GM12864 (cell line): Measurements from ENCODE around the gene VPS72.

ENCODE experiments used
- DNase-seq: peaks from one replicate; pipeline ENCODE4 v3.0.0-alpha.2; 2011; ENCODE audit warnings: low read depth
- H3K4me3 ChIP-seq: 2 replicates; pipeline ENCODE4 v1.5.1; 2011; ENCODE audit warnings: mild to moderate bottlenecking, low read depth, low read length, control low read depth
- CTCF ChIP-seq: IDR thresholded peaks from 2 replicates; pipeline ENCODE4 v1.5.1; 2011; ENCODE audit warnings: low read depth, mild to moderate bottlenecking, moderate library complexity, low read length, control low read depth, inconsistent platforms; ENCODE audit errors: missing control alignments

Gene VPS72

GRCh38 chr1:151135433-151136385, 54.3 kb downstream of the VPS72 start:
- DNase-seq = no peak
- no peak for TF ChIP-seq CTCF
- H3K4me3 ChIP-seq = no peak overlapping the region

- H3K4me3 ChIP-seq = no peak overlapping the region
- DNase-seq = no peak
- no peak for TF ChIP-seq CTCF
Observed at GRCh38 chr1:151134991-151135390, 55.0 kb downstream of the VPS72 start.

- DNase-seq = no peak
- no peak overlapping the region for H3K4me3 ChIP-seq
Observed at GRCh38 chr1:151134396-151134795, 55.6 kb downstream of the VPS72 start.

GRCh38 chr1:151133018-151133806, 56.8 kb downstream of the VPS72 start:
- no peak for DNase-seq
- TF ChIP-seq CTCF = no peak
- H3K4me3 ChIP-seq = no peak overlapping the region

More at GRCh38 chr1:151134396-151134795, 55.6 kb downstream of the VPS72 start:
- TF ChIP-seq CTCF = no peak

GRCh38 chr1:151132335-151133017, 57.5 kb downstream of the VPS72 start:
- no peak for TF ChIP-seq CTCF

GRCh38 chr1:151131701-151132334, 58.2 kb downstream of the VPS72 start:
- TF ChIP-seq CTCF = no peak
- no peak for DNase-seq
- no peak overlapping the region; the same call in 1 of the 2 replicates for H3K4me3 ChIP-seq

More at GRCh38 chr1:151132335-151133017, 57.5 kb downstream of the VPS72 start:
- DNase-seq = no peak
- no peak overlapping the region for H3K4me3 ChIP-seq
